GM21390 (cell line): ENCODE data around the gene TMEM31.
"Not testable (repeated sequence)": the region's sequence is repeated elsewhere in the genome, so short reads cannot be mapped to it uniquely, and the experiment has no call there.

ENCODE experiments used
- ATAC-seq: cut with Tn5 transposase; IDR thresholded peaks from one replicate; pipeline ENCODE4 v1.9.1; 2021; ENCODE audit not compliant: unreplicated experiment

TMEM31 gene

DNA sequence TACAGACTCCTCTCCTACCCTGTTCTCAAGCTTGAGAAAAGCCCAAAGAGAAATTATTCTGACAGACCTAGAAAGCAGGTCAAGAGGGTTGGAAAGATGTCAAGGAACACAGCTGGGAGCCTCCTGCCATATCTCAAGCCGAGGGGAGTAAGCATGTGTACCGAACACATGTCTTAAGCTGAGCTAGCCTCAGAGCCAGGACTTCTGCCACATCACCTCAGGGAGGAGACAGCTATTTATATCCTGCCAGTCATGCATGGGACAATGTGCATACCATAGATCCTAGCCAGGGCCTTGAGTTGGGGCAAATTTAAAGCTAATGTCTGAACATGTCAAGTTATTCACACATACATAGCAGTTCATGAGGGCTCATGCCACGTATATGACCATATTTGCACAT lies 11.8 kb downstream of the TMEM31 start:
- ATAC-seq = no peak

DNA sequence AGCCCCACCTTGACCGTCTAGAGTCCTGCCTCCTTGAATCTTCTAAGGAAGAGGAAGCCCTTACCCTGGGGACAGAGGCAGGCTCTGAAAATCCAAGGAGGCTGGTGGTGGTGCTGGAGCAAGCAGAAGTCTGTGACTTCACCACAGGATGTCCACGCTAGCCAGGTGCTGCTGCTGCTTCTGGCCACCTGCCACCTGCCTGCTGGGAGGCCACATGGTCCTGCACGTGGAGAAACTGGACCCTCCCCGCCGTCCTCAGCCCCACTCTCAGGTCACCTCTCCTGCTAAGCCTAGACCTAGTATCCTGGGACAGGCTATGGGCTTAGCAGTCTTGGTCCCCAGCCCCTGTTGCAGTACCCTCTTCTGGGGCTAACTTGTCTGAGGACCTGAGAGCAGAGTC lies 15.8 kb downstream of the TMEM31 start:
- no peak for ATAC-seq

DNA sequence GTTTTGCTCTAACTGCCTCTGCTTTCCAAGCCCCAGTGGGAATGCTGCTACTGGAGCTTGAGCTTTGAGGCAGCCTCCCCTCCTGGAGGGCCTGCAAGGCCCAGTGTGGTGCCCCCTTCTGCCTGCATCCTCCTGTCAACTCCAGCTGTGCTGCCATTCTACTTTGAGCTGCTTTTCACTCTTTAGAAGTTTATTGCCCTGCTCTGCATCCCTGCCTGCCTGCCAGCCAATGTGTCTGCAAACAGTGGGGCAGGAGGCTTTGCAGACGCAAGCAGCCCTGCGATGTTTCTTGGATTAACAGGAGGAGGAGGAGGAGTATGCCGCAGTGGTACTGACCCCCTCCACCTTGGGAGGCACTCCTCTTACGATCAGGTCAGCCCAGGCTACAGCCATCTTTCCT lies 16.4 kb downstream of the TMEM31 start:
- no peak for ATAC-seq

GRCh38 chrX:103729015-103729414 lies 18.3 kb downstream of the TMEM31 start:
- no peak for ATAC-seq

DNA sequence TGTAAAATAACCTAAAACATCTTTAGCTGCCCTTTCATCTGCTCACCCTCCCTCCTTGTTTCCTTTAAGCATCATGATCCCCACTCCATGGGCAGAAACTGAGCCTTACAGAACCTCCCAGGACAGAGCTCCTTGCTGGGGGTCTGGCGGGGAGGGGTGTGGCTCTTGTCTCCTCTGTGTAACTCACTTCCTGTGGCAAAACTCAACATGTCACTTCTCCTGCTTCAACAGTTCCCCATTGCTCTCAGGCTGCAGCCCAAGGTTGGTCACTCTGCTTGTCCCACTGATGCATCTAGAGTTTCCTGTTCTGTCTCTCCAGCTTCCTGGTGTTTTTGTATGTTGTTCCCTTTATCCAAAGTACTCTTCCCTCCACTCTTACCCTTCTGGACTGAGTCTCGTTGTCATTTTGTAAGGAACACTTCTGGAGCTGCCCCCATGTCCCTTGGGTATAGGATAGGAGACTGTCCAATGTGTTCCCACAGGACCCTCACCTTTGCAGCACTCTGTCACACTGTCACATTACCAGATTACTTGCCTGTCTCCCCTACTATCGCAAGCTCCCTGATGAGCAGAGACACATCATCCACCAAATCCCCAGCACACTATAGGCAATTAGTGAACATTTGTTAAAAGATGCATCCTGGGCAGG lies 19.6 kb downstream of the TMEM31 start:
- ATAC-seq = no peak

DNA sequence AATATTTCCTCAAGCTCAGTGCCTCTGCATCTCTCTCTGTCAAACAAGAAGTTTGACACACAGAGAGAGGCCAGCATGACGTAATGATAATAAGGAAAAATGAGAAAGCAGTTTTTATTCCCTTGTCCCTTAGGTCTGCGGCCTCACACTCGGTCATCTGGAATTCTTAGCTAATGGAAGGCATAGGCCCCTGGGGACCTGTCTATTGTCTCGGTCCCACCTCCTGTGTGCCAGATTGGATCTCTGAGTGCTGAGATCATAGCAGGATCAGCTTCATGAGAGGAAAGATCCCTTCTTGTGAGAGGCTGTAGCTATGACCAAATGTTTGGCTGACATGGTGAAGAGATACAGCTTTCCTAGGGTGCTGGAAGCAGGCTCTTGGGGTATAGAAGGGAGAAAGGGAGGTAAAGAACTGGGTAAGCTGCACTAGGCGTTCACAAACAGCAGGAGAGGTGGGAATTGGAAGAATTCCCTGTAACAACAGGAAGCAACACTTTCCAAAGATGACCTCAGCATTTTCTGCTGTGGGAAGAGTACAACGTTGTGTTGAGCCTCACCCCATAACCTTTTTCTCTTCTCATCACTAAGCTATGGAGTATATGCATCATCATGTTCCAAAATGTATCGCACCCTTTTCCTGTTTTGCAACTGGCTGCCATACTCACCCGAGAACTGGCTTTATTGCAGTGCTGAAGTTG lies 20.2 kb downstream of the TMEM31 start:
- no peak for ATAC-seq

- no peak for ATAC-seq
Measured at GRCh38 chrX:103733017-103733416, 22.3 kb downstream of the TMEM31 start.

DNA sequence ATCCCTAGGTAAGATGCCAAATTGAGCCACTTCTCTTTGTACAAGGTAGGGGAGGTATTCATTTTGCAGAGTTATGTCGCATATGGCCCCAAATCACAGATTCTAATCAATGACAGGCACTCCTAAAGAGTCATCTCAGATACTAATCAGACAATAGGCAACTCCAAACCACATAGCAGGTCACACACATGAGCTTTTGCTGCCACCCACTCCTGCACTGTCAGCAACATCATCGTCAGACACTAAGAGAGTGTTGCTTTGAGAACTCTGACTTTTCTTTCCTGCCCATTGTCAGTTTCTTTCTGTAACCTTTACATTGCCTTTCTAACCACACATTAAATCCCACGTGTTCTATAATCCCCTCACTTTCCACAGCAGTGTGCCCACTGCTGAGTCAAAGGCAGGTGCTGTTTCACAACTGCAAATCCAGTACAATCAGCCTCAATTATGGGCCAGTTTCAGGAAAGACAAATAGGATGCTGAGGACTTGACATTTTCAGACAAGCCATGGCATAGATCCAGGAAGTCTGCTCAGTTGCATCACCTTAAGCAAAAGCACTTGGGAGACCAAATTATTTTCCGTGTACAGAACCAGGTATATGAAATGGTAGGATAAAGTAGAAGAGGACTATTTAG lies 23.5 kb downstream of the TMEM31 start:
- ATAC-seq = no peak

DNA sequence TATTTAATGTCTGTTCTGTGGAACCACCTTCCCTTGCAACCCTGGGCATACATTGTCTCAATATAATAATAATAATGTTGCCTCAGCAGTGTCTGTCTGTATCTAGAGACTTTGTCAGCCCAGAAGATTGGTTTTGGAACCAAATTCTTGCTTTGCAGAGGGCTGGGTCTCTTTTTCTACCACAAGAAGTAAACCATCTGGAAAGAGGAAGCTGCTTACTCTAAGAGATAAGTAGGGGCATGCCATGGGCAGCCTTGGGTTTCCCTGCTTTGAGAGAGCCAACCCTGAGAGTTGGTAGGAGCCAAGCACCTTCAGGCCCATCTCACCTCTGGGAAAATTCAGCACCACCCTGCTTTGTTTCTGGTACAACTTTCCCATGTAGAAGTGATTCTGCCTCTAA lies 27.0 kb downstream of the TMEM31 start:
- no peak for ATAC-seq

DNA sequence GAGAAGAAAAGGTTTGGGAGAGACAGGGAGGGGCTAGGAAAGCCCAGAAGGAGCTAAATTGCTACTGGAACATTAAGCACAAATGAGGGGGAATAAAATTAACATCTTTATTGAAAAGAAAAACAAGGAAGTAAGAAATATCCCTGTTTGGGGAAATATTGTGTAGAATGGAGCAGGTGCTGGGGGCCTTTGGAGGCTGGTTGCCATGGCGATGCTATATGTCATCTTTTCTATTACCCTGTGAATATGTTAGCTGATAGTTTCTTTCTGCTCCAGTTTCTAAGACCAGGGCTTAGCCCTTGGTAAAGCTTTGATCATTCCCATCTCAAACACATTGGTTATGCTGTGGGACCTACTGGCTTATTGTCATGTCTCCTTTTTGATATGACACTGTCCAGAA lies 28.7 kb downstream of the TMEM31 start:
- no peak for ATAC-seq

GRCh38 chrX:103741879-103742278 lies 31.2 kb downstream of the TMEM31 start:
- no peak for ATAC-seq

- ATAC-seq = no peak
Measured at GRCh38 chrX:103742339-103742738, 31.6 kb downstream of the TMEM31 start.

- no peak for ATAC-seq
Measured at GRCh38 chrX:103747163-103747562, 36.5 kb downstream of the TMEM31 start.

GRCh38 chrX:103754401-103754800 lies 43.7 kb downstream of the TMEM31 start:
- ATAC-seq = no peak

- no peak for ATAC-seq
Measured at GRCh38 chrX:103756736-103757135, 46.0 kb downstream of the TMEM31 start.

- ATAC-seq = no peak
Measured at GRCh38 chrX:103758555-103758954, 47.8 kb downstream of the TMEM31 start.

DNA sequence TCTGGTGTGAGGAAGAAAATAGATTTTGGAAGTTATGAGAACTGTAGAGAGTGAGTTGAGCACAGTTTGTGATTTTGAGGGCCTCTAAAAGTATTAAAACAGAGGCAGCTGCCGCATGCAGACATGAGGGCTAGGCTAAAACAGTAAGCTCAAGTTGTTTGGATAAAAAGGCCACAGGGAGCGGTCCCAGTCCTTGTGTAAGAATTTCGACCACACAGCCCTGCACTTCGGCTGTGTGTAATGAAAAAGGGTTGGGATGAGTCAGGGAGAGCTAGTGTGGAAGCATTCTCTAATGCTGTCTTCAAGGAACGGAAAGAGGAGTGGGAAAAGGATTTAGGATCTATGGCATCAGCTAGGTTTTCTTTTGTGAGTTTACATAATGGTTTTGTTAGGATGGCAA lies 52.8 kb downstream of the TMEM31 start:
- not testable (repeated sequence) for ATAC-seq
